DMS 273 (cell line): ENCODE data around the gene ELFN1.

Experiments
- DNase-seq: peaks from one replicate; lab custom pipeline; 2025; ENCODE audit not compliant: unreplicated experiment; lab: John Stamatoyannopoulos, UW

The ELFN1 gene

GRCh38 chr7:1669954-1670893 is at the start of gene ELFN1:
Gene ELFN1 (plus strand): TSS chr7:1670277. CDS start chr7:1744597, 74,320 bp downstream.
- peak; percentile 94 for DNase-seq

DNA sequence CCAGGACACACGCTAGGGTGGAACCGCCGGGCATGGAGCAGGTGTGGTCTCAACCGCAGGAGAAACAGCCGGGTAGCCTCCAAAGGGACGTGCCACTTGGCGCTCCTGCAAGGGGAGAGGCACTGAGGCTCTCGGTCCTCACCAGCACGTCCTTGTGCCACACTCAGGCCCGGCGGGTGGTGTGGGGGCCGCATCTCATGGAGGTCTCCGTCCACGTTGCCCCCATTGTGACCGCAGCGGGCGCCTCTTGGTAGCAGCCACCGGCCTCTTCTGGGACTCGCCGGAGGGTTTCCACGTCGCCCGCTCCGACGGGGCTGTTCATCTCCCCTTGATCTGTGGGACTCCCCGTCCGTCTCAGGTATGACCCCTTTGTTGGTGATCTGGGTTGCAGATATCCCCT is 49.2 kb upstream of the ELFN1 start:
- DNase-seq: no peak

GRCh38 chr7:1621718-1622117 is 48.4 kb upstream of the ELFN1 start:
- DNase-seq: no peak

DNA sequence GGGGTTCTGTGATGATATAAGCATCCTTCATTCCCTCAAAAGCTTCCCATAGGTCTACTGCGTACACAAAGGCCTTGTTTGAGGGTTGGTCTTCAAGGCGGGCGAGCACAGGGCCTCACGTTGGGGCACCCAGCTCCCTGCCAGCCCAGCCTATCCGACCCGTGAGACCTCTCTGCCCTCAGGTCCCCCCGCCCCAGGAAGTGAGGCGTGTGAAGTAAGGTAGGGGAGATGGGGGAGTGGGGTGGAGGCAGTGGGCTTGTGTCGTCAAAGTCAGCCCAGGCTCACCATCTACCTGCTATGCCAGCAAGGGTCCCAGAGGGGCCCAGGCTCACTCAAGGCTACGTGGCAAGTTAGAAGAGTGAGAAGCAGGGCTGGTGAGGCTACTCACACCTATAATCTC is 47.6 kb upstream of the ELFN1 start:
- no peak for DNase-seq

DNA sequence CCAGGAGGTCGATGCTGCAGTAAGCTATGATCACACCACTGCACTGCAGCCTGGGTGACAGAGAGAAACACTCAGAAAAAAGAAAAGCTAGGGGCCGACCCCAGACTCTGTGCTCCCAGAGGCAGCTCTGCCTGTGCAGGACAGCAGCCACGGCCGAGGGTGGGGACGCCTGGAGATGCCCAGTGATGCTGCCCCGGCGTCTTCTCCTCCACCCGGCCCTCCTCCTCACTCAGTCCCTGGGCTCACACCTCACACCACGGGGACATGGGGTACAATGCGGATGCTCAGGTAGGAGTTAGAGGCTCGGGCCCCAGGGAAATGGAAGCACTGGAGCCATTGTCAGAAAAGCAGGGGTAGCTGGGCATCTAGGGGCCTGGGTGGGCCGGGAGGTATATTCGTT is 46.3 kb upstream of the ELFN1 start:
- DNase-seq: no peak

DNA sequence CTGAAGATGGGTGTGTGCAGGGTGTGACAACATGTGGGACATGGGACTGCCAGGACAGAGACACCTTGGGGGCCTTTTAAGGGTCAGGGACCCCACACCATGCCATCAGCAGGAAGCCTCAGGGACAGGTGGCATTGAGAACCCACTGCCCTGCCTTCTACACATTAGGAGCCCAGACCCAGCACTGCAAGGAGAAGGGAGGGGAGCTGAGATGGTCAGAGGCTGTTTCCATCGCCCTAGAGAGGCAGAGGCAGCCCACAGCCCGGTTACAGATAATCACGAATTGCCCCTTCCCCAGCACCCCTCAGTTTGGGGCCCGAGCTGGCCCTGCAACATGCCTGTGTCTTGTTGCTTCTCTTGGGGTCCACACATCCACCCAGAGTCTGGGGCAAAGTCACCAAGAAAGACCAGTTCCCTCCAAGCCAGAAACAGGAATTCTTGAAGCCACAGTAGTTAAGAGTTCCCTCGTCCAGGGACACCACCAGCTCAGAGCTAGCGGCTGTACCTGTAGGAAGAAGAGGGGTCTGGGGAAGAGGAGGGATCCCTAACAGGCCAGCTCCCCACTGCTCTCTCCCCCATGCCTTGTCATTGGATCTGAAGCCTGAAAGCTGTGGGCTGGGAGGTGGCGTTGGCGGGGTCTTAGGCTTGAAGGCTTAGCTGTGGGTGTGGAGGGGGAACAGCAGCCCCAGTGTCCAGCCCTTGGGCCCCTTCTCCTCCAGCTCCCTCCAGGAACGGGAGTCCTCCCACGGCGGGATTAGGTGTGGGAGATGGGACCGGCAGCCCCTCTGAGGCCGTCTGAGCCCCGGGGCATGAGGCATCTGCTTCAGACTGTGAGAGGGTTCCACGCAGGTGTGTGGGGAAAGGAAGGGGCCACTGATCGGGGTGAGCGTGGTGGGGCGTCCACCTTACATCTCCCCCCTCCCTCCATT is 44.8 kb upstream of the ELFN1 start:
- DNase-seq: no peak

GRCh38 chr7:1626769-1627168 is 43.3 kb upstream of the ELFN1 start:
- DNase-seq: no peak

- DNase-seq: no peak
Observed at GRCh38 chr7:1630700-1631336, 39.3 kb upstream of the ELFN1 start.

DNA sequence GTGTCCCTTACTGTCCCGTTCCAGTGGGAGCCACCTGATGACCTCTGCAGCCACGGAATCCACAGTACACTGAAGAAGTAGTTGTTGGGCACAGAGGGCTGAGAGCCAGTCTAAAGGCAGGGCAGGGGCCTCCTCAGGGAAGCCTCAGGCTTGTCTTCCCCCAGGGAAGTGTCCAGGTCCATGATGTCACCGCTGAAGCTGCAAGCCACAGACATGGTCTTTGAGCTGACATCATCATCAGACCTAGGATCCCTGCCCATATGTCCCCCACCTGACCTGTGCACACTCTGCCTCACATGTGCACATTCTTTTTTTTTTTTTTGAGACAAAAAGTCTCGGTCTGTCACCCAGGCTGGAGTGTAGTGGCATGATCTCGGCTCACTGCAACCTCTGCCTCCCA is 38.4 kb upstream of the ELFN1 start:
- no peak for DNase-seq

DNA sequence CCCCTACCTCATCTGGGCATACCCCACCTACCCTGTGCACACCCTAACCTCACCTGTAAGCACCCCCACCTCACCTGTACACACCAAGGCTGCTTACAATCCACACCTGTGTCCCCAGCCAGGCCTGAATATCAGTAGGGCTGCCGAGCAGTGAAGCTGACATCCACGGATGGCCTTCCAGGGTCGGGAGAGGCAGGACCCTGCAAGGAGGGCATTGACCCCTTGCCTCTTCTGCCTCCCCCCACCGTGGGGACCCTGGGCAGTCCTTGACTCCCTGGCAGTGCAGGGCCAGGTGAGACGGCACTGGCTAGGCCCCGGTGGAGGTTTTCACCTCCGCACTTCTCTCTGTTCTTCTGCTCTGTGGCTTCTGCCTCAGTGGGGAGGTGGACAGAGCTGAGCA is 37.6 kb upstream of the ELFN1 start:
- no peak for DNase-seq

GRCh38 chr7:1632916-1633785 is 36.9 kb upstream of the ELFN1 start:
- no peak for DNase-seq

GRCh38 chr7:1635401-1635800 is 34.7 kb upstream of the ELFN1 start:
- DNase-seq: no peak

DNA sequence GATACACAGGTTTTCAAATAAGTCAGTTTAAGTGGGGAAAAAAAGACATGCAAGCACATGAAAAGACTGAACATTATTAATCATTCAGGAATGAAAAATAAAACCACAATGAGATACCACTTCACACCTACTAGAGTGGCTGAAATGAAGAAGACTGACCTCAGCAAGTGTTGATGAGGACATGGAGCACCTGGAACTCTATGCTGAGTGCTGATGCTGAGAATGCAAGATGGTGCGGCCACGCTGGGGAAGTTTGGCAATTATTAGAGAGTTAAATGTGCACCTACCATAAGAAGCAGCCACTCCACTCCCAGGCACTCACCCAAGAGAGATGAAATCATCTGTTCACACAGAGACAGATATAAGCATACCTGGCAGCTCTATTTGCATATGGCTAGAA is 32.9 kb upstream of the ELFN1 start:
- no peak for DNase-seq

DNA sequence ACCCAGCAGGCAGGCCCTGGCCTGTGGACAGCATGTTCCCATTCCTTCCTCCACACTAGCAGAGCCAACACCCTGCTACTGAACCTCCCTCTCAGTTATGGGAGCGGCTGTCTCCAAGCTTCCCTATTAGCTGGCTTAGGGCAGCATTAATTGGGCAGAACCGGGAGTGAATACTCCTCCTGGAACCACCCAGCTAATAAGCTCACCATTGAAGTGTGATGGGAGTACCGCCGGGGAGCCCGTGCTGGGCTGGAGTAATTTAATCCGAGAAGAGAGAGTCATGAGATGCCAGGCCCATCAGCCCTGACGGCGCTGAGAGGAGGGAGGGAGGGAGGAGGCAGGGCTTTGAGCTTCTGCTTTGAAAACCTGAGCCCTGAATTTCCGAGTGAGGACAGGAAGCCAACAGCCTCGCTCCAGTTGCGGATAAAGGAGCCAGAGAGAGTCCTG is 31.8 kb upstream of the ELFN1 start:
- peak; percentile 72 for DNase-seq

DNA sequence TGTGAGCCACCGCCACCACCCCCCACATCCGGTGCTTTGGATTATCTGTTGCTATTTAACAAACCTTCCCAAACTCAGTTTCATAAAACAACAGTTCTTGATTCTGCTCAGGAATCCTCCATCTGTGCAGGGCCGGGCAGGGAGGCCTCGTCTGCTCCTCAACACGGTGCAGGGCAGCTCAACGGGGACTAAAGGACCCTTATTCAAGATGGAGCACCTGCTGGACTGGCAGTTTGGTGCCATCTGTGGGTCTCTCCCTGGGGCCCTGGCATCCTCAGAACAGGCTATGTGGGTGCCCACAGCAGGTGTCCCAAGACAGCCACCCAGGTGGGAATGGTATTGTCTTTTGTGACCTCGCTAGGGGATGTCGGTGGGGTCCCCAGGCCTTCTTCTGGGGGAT is 31.0 kb upstream of the ELFN1 start:
- no peak for DNase-seq

DNA sequence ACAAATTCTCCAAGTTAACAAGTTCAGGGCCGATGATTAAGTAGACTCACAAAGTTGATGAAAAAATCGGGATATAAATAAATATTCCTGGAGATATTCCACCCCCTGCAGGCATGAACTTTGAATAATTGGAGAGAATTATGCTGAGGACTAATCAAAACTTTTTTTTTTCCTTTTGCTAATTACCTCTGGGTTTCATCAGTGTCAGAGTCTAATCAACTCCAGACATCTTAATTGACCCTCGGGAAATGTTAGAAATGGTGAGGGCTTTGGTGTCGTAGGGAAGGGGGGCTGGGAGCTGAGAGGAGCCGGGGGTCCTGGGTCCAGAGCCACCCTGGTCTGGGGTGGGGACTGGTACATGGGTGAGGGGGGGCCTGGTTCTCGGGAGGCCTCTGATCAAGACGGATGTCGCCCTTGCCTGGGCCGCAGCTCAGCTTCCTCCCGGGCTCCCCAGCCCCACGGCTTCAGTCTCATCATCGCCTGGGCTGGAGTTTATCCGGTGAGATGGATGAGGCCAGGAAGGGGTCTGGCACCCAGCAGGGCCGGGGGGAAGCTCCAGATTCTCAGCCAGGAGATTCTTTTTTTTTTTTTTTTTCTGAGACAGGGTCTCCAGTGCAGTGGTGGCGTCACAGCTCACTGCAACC is 30.4 kb upstream of the ELFN1 start:
- no peak for DNase-seq

DNA sequence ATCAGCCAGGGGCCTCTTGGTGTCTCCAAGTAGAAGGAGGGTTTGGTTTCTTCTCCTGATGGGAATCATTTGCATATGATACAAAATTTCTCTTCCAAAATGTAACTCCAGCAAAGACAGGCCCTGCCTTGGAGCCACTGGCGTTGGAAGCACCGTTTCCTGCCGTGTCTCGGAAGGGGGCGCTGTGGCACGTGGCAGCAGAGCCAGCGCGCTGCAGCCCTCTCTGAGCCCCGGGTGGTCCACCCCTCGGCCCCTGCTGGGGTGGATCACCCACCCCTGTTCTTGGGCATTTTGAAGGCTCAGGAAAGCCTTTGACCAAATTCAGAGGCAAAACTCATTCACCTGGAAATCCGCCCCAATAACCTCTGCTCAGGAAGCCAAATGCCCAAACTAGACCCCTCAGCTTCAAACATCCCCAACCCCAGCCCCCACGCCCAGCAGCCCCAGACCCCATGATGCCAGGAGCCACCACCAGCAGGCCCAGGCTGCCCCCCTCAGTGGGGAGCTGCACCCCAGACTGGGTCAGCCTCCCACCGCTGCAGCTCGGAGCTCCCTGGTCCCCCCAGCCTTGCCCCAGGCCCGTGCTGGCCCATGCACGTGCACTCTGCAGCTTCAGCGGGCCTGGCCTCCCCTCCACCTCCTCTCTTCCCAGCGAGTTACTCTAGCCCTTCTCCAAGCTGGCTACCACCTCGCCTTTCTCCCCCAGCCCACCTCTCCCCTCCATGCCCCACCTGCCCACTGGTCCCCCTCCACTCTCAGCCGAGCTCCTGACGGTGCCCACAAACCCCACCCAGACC is 29.5 kb upstream of the ELFN1 start:
- DNase-seq: no peak

- DNase-seq: no peak
Observed at GRCh38 chr7:1641173-1641572, 28.9 kb upstream of the ELFN1 start.

- no peak for DNase-seq
Observed at GRCh38 chr7:1641661-1642260, 28.3 kb upstream of the ELFN1 start.
